ENCODE results near the gene SLC5A11.
"Not testable (repeated sequence)": the region's sequence is repeated elsewhere in the genome, so short reads cannot be mapped to it uniquely, and the experiment has no call there.

SLC5A11 gene

DNA sequence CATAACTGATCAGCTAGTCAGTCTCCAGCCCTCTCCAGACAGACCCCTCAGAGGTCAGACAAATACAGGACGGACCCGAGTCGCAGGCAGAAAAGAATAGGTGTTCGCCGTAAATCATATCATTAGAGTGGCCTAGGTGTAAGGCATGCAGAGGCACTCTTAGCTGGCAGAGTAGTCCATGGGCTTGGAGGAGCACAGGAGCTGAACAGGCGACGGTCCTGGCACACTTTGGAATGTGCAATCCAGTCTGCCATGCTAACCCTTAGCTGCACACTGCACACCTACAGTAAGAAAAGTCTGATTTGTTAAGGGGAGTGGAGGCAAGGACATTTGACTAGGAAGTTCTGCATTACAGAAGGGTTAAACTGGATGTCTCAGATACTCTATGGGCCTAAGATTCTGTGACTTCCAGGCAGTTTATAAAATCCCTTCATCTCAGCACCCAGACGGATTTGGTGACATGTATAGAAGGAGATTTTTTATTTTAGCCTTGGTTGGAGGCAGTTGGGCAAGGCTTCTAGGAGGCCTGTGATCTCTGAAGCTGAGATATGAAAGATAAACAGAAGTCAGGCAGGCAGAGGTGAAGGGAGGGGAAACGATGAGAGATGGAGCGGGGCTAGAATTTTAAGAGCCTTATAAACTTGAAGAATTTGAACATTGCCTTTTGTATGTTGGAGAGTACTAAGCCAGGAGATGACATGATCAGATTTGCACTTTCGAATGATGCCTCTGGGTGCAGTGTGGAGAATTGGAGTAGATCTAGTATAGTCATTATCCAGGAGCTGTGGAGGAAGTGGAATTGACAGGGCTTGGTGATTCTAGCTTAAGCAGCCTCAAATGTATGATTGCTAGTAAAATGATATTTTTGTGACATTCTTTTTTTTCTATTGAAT lies 34.6 kb upstream of the SLC5A11 start:
- DNase-seq (ENCODE audit: extremely low read depth, insufficient read length), result no peak
- TF ChIP-seq, protein P1, sequence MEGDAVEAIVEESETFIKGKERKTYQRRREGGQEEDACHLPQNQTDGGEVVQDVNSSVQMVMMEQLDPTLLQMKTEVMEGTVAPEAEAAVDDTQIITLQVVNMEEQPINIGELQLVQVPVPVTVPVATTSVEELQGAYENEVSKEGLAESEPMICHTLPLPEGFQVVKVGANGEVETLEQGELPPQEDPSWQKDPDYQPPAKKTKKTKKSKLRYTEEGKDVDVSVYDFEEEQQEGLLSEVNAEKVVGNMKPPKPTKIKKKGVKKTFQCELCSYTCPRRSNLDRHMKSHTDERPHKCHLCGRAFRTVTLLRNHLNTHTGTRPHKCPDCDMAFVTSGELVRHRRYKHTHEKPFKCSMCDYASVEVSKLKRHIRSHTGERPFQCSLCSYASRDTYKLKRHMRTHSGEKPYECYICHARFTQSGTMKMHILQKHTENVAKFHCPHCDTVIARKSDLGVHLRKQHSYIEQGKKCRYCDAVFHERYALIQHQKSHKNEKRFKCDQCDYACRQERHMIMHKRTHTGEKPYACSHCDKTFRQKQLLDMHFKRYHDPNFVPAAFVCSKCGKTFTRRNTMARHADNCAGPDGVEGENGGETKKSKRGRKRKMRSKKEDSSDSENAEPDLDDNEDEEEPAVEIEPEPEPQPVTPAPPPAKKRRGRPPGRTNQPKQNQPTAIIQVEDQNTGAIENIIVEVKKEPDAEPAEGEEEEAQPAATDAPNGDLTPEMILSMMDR (IDR thresholded peaks at IDR 0.05; ENCODE audit: insufficient read depth, low read length, poor library complexity, severe bottlenecking), result no peak
- peaks cover 26% of the 10 kb centered on the region for H3K36me3 ChIP-seq (ENCODE audit: control insufficient read depth, insufficient read depth, low read length)
- no peak overlapping the region for H3K4me3 ChIP-seq (replicated peaks; ENCODE audit: low read depth, low read length)
- H3K27me3 ChIP-seq (replicated peaks; ENCODE audit: control insufficient read depth, insufficient read depth, low read length), result no peaks in the 10 kb centered on the region

DNA sequence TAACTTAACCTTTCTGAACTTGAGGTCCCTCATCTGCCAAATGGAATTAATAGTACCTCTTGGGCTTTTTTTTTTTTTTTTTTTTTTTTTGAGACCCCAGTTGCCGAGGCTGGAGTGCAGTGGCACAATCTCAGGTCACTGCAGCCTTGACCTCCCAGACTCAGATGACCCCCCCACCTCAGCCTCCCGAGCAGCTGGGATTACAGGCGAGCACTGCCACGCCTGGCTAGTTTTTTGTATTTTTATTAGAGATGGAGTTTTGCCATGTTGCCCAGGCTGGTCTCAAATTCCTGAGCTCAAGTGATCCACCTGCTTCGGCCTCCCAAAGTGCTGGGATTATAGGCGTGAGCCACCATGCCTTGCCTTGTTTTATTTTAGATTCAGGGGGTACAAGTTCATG lies 33.0 kb upstream of the SLC5A11 start:
- not testable (repeated sequence) for H3K4me3 ChIP-seq (replicated peaks; ENCODE audit: low read depth, low read length); H3K27me3 ChIP-seq (replicated peaks; ENCODE audit: control insufficient read depth, insufficient read depth, low read length); DNase-seq (ENCODE audit: extremely low read depth, insufficient read length)
- H3K36me3 ChIP-seq (ENCODE audit: control insufficient read depth, insufficient read depth, low read length), result peaks cover 23% of the 10 kb centered on the region

DNA sequence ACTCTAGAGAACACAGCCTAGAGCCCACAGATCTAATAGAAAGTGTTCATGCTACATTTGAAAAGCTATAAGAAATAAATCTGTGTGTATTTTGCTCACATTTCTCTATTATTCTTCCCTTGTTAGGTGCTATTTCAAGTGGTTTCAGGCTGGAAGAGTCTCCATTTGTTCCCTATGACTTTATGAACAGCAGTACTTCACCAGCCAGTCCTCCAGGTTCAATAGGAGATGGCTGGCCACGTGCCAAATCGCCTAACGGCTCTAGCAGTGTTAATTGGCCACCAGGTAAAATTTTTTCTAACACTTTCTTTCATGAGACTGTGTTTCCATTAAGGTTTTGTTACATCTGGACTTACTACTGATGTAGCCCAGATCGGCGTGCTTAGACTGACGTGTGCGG lies 30.7 kb upstream of the SLC5A11 start:
- peaks cover 24% of the 10 kb centered on the region for H3K36me3 ChIP-seq (ENCODE audit: control insufficient read depth, insufficient read depth, low read length)
- no peak overlapping the region for H3K4me3 ChIP-seq (replicated peaks; ENCODE audit: low read depth, low read length)
- H3K27me3 ChIP-seq (replicated peaks; ENCODE audit: control insufficient read depth, insufficient read depth, low read length), result no peaks in the 10 kb centered on the region
- no peak for DNase-seq (ENCODE audit: extremely low read depth, insufficient read length)
- TF ChIP-seq, protein P1 (IDR thresholded peaks at IDR 0.05; ENCODE audit: insufficient read depth, low read length, poor library complexity, severe bottlenecking), result no peak

DNA sequence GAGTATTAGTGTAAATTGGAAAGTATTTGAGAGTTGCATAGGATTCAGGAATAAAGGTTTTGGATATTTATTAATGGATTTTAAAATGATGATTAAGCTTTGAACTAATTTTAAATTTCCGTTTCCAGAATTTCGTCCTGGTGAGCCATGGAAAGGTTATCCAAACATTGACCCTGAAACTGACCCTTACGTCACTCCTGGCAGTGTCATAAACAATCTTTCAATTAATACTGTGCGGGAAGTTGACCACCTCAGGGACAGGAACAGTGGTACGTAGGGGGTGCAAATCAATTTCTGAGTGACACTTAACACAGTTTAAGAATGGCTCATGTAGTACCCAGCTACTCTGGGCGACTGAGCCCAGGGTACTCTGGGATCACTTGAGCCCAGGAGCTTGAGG lies 29.1 kb upstream of the SLC5A11 start:
- H3K36me3 ChIP-seq (ENCODE audit: control insufficient read depth, insufficient read depth, low read length), result peaks cover 28% of the 10 kb centered on the region

DNA sequence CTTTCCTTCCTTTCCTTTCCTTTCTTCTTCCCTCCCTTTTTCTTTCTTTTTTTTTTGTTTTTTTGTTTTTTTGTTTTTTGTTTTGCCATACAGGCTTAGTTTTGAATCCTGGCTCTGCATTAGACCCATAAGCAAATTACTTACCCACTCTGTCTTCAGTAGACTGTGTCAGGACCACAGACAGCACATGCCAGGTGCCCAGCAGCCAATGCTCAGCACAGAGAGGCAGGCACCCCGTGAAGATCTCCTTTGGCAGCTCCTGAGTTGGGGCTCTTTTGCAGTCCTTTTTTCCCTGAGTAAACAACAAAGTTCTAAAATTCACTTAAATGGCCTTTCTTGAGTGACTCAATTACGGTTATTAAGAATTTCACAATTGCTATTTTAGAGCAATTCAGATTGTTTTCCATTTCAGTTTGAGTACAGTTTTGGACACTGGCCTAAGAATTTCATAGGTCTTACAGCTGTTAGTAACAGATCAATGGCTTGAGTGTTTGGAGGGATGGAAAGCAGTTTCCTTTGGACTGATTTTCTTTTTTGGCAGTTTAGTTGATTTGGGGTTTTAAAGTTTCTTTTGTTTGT lies 26.2 kb upstream of the SLC5A11 start:
- no peak overlapping the region for H3K4me3 ChIP-seq (replicated peaks; ENCODE audit: low read depth, low read length)
- TF ChIP-seq, protein P1 (IDR thresholded peaks at IDR 0.05; ENCODE audit: insufficient read depth, low read length, poor library complexity, severe bottlenecking), result no peak
- H3K36me3 ChIP-seq (ENCODE audit: control insufficient read depth, insufficient read depth, low read length), result peaks cover 34% of the 10 kb centered on the region
- no peak for DNase-seq (ENCODE audit: extremely low read depth, insufficient read length)
- no peaks in the 10 kb centered on the region for H3K27me3 ChIP-seq (replicated peaks; ENCODE audit: control insufficient read depth, insufficient read depth, low read length)

More for the DNA sequence above, 29.1 kb upstream of the SLC5A11 start:
- Histone ChIP-seq H3K4me3 (replicated peaks; ENCODE audit: low read depth, low read length) (no peak overlapping the region), H3K27me3 (replicated peaks; ENCODE audit: control insufficient read depth, insufficient read depth, low read length) (no peaks in the 10 kb centered on the region)
- TF ChIP-seq, protein P1 (IDR thresholded peaks at IDR 0.05; ENCODE audit: insufficient read depth, low read length, poor library complexity, severe bottlenecking), result no peak
- no peak for DNase-seq (ENCODE audit: extremely low read depth, insufficient read length)

DNA sequence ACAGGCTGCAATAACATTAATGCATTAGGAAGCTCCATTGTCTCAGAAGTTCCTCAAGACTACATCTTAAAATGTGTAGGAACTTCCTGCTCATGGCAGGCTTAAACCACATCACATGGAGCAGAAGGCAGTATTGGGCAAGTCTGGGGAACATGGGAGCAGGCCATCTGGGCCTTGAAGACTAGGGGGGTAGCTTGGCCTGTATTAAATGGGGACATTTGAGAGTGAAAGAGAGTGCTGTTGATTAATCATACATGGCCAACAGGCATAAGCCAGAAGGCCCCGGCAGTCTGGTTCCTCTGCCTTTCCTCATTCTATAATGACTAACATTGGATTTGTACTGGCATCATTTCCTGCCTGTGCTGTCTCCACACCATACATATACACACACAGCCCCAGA lies 25.2 kb upstream of the SLC5A11 start:
- H3K4me3 ChIP-seq (replicated peaks; ENCODE audit: low read depth, low read length), result no peak overlapping the region
- DNase-seq (ENCODE audit: extremely low read depth, insufficient read length), result no peak
- H3K27me3 ChIP-seq (replicated peaks; ENCODE audit: control insufficient read depth, insufficient read depth, low read length), result no peaks in the 10 kb centered on the region
- TF ChIP-seq, protein P1 (IDR thresholded peaks at IDR 0.05; ENCODE audit: insufficient read depth, low read length, poor library complexity, severe bottlenecking), result no peak
- peaks cover 31% of the 10 kb centered on the region for H3K36me3 ChIP-seq (ENCODE audit: control insufficient read depth, insufficient read depth, low read length)
